Measurements from ENCODE around the gene CENPA.

DNA sequence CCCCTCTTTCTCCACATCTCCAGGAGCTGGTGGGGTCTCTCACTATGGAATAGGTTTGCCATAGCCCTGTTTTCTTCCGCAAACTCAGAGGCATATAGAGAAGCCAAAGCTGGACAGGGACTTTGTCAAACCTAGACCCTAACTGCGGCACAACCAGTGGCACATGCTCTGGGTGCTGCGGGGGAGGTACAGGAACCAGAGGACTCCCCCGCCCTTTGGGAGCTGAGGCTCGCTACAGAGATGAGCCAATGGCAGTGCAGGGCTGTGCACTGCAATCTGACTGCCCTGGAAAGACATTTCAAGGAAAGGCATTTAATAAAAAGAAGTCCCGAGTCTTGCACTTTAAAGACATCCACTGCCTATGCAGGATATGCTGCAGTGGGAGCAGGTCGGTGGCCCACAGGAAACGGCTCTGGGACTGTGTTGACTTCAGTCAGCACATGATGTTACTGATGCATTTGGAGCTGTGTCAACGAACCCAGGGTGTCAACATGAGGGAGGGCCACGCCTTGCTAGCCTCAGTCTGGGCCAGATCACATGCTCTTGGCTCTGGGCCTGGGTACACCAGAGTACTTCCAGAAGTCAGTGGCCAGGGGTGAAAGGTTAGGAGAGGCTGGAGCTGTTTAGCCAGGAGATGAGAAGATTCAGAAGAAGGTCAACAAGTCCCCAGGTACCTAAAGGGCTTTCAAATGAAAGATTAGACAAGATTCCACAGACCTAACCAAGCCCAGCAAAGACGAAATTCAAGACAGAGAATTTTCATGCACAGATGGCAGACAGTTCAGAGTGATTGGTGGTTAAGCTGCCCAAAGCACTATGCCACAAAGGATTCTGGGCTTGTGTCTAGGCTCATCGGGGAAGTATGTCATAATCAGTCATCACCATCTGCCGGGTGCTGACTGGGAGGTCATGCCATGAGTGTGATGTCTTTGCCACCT is 13.5 kb upstream of the CENPA start:
- TF ChIP-seq POLR2A (IDR thresholded peaks at IDR 0.05) (no peak), POLR2AphosphoS5 (IDR thresholded peaks at IDR 0.05; ENCODE audit: insufficient read depth in 1 of 2, low read depth in 1 of 2) (peak; percentile 89 to 99)
- TF ChIP-seq, protein P1, sequence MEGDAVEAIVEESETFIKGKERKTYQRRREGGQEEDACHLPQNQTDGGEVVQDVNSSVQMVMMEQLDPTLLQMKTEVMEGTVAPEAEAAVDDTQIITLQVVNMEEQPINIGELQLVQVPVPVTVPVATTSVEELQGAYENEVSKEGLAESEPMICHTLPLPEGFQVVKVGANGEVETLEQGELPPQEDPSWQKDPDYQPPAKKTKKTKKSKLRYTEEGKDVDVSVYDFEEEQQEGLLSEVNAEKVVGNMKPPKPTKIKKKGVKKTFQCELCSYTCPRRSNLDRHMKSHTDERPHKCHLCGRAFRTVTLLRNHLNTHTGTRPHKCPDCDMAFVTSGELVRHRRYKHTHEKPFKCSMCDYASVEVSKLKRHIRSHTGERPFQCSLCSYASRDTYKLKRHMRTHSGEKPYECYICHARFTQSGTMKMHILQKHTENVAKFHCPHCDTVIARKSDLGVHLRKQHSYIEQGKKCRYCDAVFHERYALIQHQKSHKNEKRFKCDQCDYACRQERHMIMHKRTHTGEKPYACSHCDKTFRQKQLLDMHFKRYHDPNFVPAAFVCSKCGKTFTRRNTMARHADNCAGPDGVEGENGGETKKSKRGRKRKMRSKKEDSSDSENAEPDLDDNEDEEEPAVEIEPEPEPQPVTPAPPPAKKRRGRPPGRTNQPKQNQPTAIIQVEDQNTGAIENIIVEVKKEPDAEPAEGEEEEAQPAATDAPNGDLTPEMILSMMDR (IDR thresholded peaks at IDR 0.05), result no peak
